Activated T-cell treated with anti-CD3 and anti-CD28 coated beads, Interleukin-2, amount 50 U/mL, for 24 hours (primary cell): ENCODE data around the gene PTGER4.
"Not testable (repeated sequence)": the region's sequence is repeated elsewhere in the genome, so short reads cannot be mapped to it uniquely, and the experiment has no call there.

Source experiments
- DNase-seq: peaks from one replicate; pipeline ENCODE4 v3.0.0-alpha.2; 2020
- H3K27ac Mint-ChIP-seq: 2 replicates; pipeline ENCODE4 v1.8.0; 2020; ENCODE audit warnings: mild to moderate bottlenecking, mixed read lengths
- H3K27me3 Mint-ChIP-seq: 2 replicates; pipeline ENCODE4 v1.8.0; 2020; ENCODE audit warnings: mixed read lengths
- H3K36me3 Mint-ChIP-seq: 2 replicates; pipeline ENCODE4 v1.8.0; 2020; ENCODE audit warnings: low read depth, mixed read lengths
- H3K4me1 Mint-ChIP-seq: 2 replicates; pipeline ENCODE4 v1.8.0; 2020; ENCODE audit warnings: low read depth, mixed read lengths
- H3K4me3 Mint-ChIP-seq: 2 replicates; pipeline ENCODE4 v1.8.0; 2020; ENCODE audit warnings: mild to moderate bottlenecking, moderate library complexity, mixed read lengths
- H3K9me3 Mint-ChIP-seq: 2 replicates; pipeline ENCODE4 v1.8.0; 2020; ENCODE audit warnings: mixed read lengths

PTGER4 gene

GRCh38 chr5:40656091-40656490 lies 23.6 kb upstream of the PTGER4 start:
- not testable (repeated sequence) for H3K27ac Mint-ChIP-seq
- peaks cover 52% of the 10 kb centered on the region for H3K4me1 Mint-ChIP-seq

GRCh38 chr5:40656766-40657165 lies 22.9 kb upstream of the PTGER4 start:
- Mint-ChIP-seq H3K4me3 (no peak overlapping the region), H3K27me3 (no peaks in the 10 kb centered on the region), H3K36me3 (no peaks in the 10 kb centered on the region), H3K9me3 (no peaks in the 10 kb centered on the region), H3K27ac (no peak overlapping the region), H3K4me1 (peaks cover 51% of the 10 kb centered on the region)
- no peak for DNase-seq

More at GRCh38 chr5:40656091-40656490, 23.6 kb upstream of the PTGER4 start:
- H3K27me3 Mint-ChIP-seq, DNase-seq, H3K9me3 Mint-ChIP-seq, H3K4me3 Mint-ChIP-seq, H3K36me3 Mint-ChIP-seq: not testable (repeated sequence)

- H3K4me1 Mint-ChIP-seq: peaks cover 13% of the 10 kb centered on the region
Observed at GRCh38 chr5:40660751-40661150, 19.0 kb upstream of the PTGER4 start.

GRCh38 chr5:40665635-40666298 lies 13.9 kb upstream of the PTGER4 start:
- H3K9me3 Mint-ChIP-seq: no peaks in the 10 kb centered on the region
- no peaks in the 10 kb centered on the region for H3K36me3 Mint-ChIP-seq
- H3K4me1 Mint-ChIP-seq: peaks cover 25% of the 10 kb centered on the region
- H3K27me3 Mint-ChIP-seq: no peaks in the 10 kb centered on the region
- H3K27ac Mint-ChIP-seq: no peak overlapping the region
- DNase-seq: no peak
- no peak overlapping the region for H3K4me3 Mint-ChIP-seq

More at GRCh38 chr5:40660751-40661150, 19.0 kb upstream of the PTGER4 start:
- no peaks in the 10 kb centered on the region for H3K27me3 Mint-ChIP-seq
- H3K9me3 Mint-ChIP-seq: no peaks in the 10 kb centered on the region
- no peak overlapping the region for H3K27ac Mint-ChIP-seq
- DNase-seq: no peak
- no peaks in the 10 kb centered on the region for H3K36me3 Mint-ChIP-seq
- H3K4me3 Mint-ChIP-seq: no peak overlapping the region

GRCh38 chr5:40666657-40667056 lies 13.1 kb upstream of the PTGER4 start:
- peaks cover 32% of the 10 kb centered on the region for H3K4me1 Mint-ChIP-seq
- H3K4me3 Mint-ChIP-seq: no peak overlapping the region
- H3K27me3 Mint-ChIP-seq: no peaks in the 10 kb centered on the region
- no peaks in the 10 kb centered on the region for H3K36me3 Mint-ChIP-seq
- H3K27ac Mint-ChIP-seq: no peak overlapping the region
- DNase-seq: no peak
- no peaks in the 10 kb centered on the region for H3K9me3 Mint-ChIP-seq

GRCh38 chr5:40667161-40667663 lies 12.5 kb upstream of the PTGER4 start:
- Mint-ChIP-seq H3K4me3 (no peak overlapping the region), H3K4me1 (peaks cover 35% of the 10 kb centered on the region), H3K27ac (no peak overlapping the region), H3K9me3 (no peaks in the 10 kb centered on the region), H3K36me3 (no peaks in the 10 kb centered on the region), H3K27me3 (no peaks in the 10 kb centered on the region)
- DNase-seq: no peak

GRCh38 chr5:40669606-40670390 lies 9.9 kb upstream of the PTGER4 start:
- H3K9me3 Mint-ChIP-seq: no peaks in the 10 kb centered on the region
- no peak for DNase-seq
- H3K4me1 Mint-ChIP-seq: peaks cover 59% of the 10 kb centered on the region
- no peak overlapping the region for H3K4me3 Mint-ChIP-seq
- H3K36me3 Mint-ChIP-seq: no peaks in the 10 kb centered on the region
- no peak overlapping the region for H3K27ac Mint-ChIP-seq
- H3K27me3 Mint-ChIP-seq: no peaks in the 10 kb centered on the region

- DNase-seq: no peak
- Mint-ChIP-seq H3K27ac (no peak overlapping the region), H3K36me3 (no peaks in the 10 kb centered on the region), H3K9me3 (no peaks in the 10 kb centered on the region), H3K4me1 (peaks cover 82% of the 10 kb centered on the region), H3K4me3 (no peak overlapping the region), H3K27me3 (no peaks in the 10 kb centered on the region)
Observed at GRCh38 chr5:40672425-40672824, 7.3 kb upstream of the PTGER4 start.

GRCh38 chr5:40674661-40675235 lies 5.0 kb upstream of the PTGER4 start:
- no peak for DNase-seq
- H3K27me3 Mint-ChIP-seq: no peaks in the 10 kb centered on the region
- H3K4me3 Mint-ChIP-seq: no peak overlapping the region
- H3K4me1 Mint-ChIP-seq: peaks cover 85% of the 10 kb centered on the region
- peaks cover 5% of the 10 kb centered on the region for H3K36me3 Mint-ChIP-seq
- peak overlapping the region; percentile 98 for H3K27ac Mint-ChIP-seq
- H3K9me3 Mint-ChIP-seq: no peaks in the 10 kb centered on the region

- H3K4me1 Mint-ChIP-seq: peaks cover 77% of the 10 kb centered on the region
- H3K9me3 Mint-ChIP-seq: no peaks in the 10 kb centered on the region
- H3K27me3 Mint-ChIP-seq: no peaks in the 10 kb centered on the region
- DNase-seq: peak; percentile 59
- H3K36me3 Mint-ChIP-seq: peaks cover 13% of the 10 kb centered on the region
- peak overlapping the region; percentile 98 for H3K27ac Mint-ChIP-seq
- H3K4me3 Mint-ChIP-seq: peak overlapping the region; percentile 53
Observed at GRCh38 chr5:40675396-40676133, 4.2 kb upstream of the PTGER4 start.

GRCh38 chr5:40676613-40677343 lies 2.9 kb upstream of the PTGER4 start:
- H3K36me3 Mint-ChIP-seq: peaks cover 25% of the 10 kb centered on the region
- no peaks in the 10 kb centered on the region for H3K27me3 Mint-ChIP-seq
- H3K4me3 Mint-ChIP-seq: peak overlapping the region; percentile 53
- no peak for DNase-seq
- no peaks in the 10 kb centered on the region for H3K9me3 Mint-ChIP-seq
- H3K27ac Mint-ChIP-seq: peak overlapping the region; percentile 98
- peaks cover 68% of the 10 kb centered on the region for H3K4me1 Mint-ChIP-seq

GRCh38 chr5:40677456-40677855 lies 2.3 kb upstream of the PTGER4 start:
- Mint-ChIP-seq H3K4me1 (peaks cover 63% of the 10 kb centered on the region), H3K27me3 (no peaks in the 10 kb centered on the region), H3K27ac (peak overlapping the region; percentile 74), H3K4me3 (peak overlapping the region; percentile 53), H3K9me3 (no peaks in the 10 kb centered on the region), H3K36me3 (peaks cover 32% of the 10 kb centered on the region)
- DNase-seq: no peak

- H3K4me1 Mint-ChIP-seq: peaks cover 57% of the 10 kb centered on the region
- peaks cover 37% of the 10 kb centered on the region for H3K36me3 Mint-ChIP-seq
- no peak for DNase-seq
Observed at GRCh38 chr5:40678026-40678425, 1.7 kb upstream of the PTGER4 start.

More at GRCh38 chr5:40678026-40678425, 1.7 kb upstream of the PTGER4 start:
- Mint-ChIP-seq H3K9me3 (no peaks in the 10 kb centered on the region), H3K27me3 (no peaks in the 10 kb centered on the region), H3K27ac (peak overlapping the region; percentile 24), H3K4me3 (peak overlapping the region; percentile 89)
